HCT116 (cell line): Measurements from ENCODE around the gene NGEF. TPM values are rescaled to one million over a fixed set of nuclear protein-coding genes. Genes with fewer than 3 reads are reported as not detected.

Experiments
- ATAC-seq: fragments of 200-7000 bp; cut with Tn5 transposase; 2 replicates; pipeline ENCODE4 v1.9.1; 2020; ENCODE audit warnings: mild to moderate bottlenecking, moderate library complexity
- BruUV-seq: library from RNA; stranded (reverse); fragments of 400-500 nt; replicated peaks from 2 replicates; lab custom pipeline; 2021; lab: Mats Ljungman, UMichigan
- CTCF ChIA-PET: fragments of 300-600 bp; sonication (Branson Sonifier 250); formaldehyde crosslinking; loops from one replicate; lab custom pipeline; 2021; ENCODE audit warnings: antibody characterized with exemption; lab: Charles Lee
- POLR2A ChIA-PET: fragments of 300-600, 350-600 bp; sonication (Branson Sonifier 250); formaldehyde crosslinking; loops from one replicate; lab custom pipeline; 2021; ENCODE audit warnings: antibody characterized with exemption; lab: Charles Lee
- RAD21 ChIA-PET, 2 experiments: fragments of 300-600 bp; sonication (Branson Sonifier 250); formaldehyde crosslinking; loops; one replicate each; lab custom pipeline; 2023; ENCODE audit warnings: low total read pairs in 2 of 2; ENCODE audit not compliant: uncharacterized antibody in 2 of 2, unreplicated experiment in 2 of 2, low non-redundant PET in 1 of 2; lab: Charles Lee
- DNase-seq: peaks from one replicate; pipeline ENCODE4 v3.0.0-alpha.2; 2010; ENCODE audit warnings: low read depth, low spot score
- H2AFZ ChIP-seq: fragments of 200-600 bp; shearing (Covaris generic), sonication (generic); 2 replicates; pipeline ENCODE4 v1.6.1; 2017; ENCODE audit warnings: low read depth, mixed run types, mixed read lengths, antibody characterized with exemption, low read length; ENCODE audit not compliant: poor library complexity, severe bottlenecking
- H3K27ac ChIP-seq: 2 replicates; pipeline ENCODE4 v1.5.1; 2012; ENCODE audit warnings: low read depth, low read length
- H3K27me3 ChIP-seq: fragments of 200-600 bp; sonication (generic); 2 replicates; pipeline ENCODE4 v1.6.1; 2016; ENCODE audit warnings: mixed run types, low read length, mixed read lengths; ENCODE audit not compliant: insufficient read depth
- H3K36me3 ChIP-seq, 2 experiments: fragments of 200-500 bp in 1 of 2; fragments of 200-600 bp in 1 of 2; sonication (Bioruptor generic) in 1 of 2; sonication (generic) in 1 of 2; 2 replicates each; pipeline versions ENCODE4 v1.5.1 to v1.6.1; 2014 to 2016; ENCODE audit warnings: low read length in 2 of 2, inconsistent platforms in 1 of 2, mixed read lengths in 1 of 2, mixed run types in 1 of 2; ENCODE audit not compliant: insufficient read depth in 2 of 2, control insufficient read depth in 1 of 2
- H3K4me1 ChIP-seq, 2 experiments: fragments of 200-600 bp in 1 of 2; sonication (generic) in 1 of 2; 2 replicates each; pipeline versions ENCODE4 v1.5.1 to v1.6.1; 2012 to 2017; ENCODE audit warnings: low read length in 2 of 2, inconsistent platforms in 1 of 2, mild to moderate bottlenecking in 1 of 2, mixed read lengths in 1 of 2, mixed run types in 1 of 2, moderate library complexity in 1 of 2; ENCODE audit not compliant: insufficient read depth in 2 of 2, control insufficient read depth in 1 of 2
- H3K4me2 ChIP-seq: fragments of 200-600 bp; sonication (generic); 2 replicates; pipeline ENCODE4 v1.6.1; 2017; ENCODE audit warnings: mixed run types, low read length, mixed read lengths
- H3K4me3 ChIP-seq, 2 experiments: fragments of 200-600 bp in 1 of 2; sonication (generic) in 1 of 2; replicated peaks in 1 of 2; 2 replicates each; pipeline ENCODE4 v1.5.1; 2011 to 2016; ENCODE audit warnings: low read length in 2 of 2, control low read depth in 1 of 2, low read depth in 1 of 2, mild to moderate bottlenecking in 1 of 2, mixed read lengths in 1 of 2, mixed run types in 1 of 2
- H3K79me2 ChIP-seq: fragments of 200-600 bp; sonication (generic); 2 replicates; pipeline ENCODE4 v1.6.1; 2017; ENCODE audit warnings: mild to moderate bottlenecking, mixed run types, low read length, moderate library complexity, mixed read lengths; ENCODE audit not compliant: insufficient read depth
- H3K9ac ChIP-seq: fragments of 200-600 bp; sonication (generic); 2 replicates; pipeline ENCODE4 v1.6.1; 2016; ENCODE audit warnings: low read length, mixed read lengths
- H3K9me2 ChIP-seq: fragments of 200-600 bp; sonication (generic), shearing (Covaris generic); 2 replicates; pipeline ENCODE4 v1.6.1; 2017; ENCODE audit warnings: mixed run types, mild to moderate bottlenecking, moderate library complexity; ENCODE audit not compliant: insufficient read depth
- H3K9me3 ChIP-seq, 2 experiments: fragments of 200-500 bp in 1 of 2; fragments of 200-600 bp in 1 of 2; sonication (Bioruptor generic) in 1 of 2; sonication (generic) in 1 of 2; 2 replicates each; pipeline ENCODE4 v1.6.1; 2014 to 2017; ENCODE audit warnings: low read length in 2 of 2, mixed read lengths in 2 of 2, inconsistent platforms in 1 of 2, low read depth in 1 of 2, mild to moderate bottlenecking in 1 of 2, mixed run types in 1 of 2, moderate library complexity in 1 of 2; ENCODE audit not compliant: control insufficient read depth in 1 of 2, insufficient read depth in 1 of 2
- H4K20me1 ChIP-seq: fragments of 200-600 bp; sonication (generic), shearing (Covaris generic); 2 replicates; pipeline ENCODE4 v1.6.1; 2017; ENCODE audit warnings: mixed run types, mild to moderate bottlenecking, moderate library complexity; ENCODE audit not compliant: insufficient read depth
- CBX3 ChIP-seq: IDR thresholded peaks from 2 replicates; pipeline ENCODE4 v1.6.1; 2012; ENCODE audit warnings: low read depth
- CEBPB ChIP-seq: IDR thresholded peaks from 2 replicates; pipeline ENCODE4 v1.6.1; 2012; ENCODE audit warnings: low read depth
- EGR1 ChIP-seq: IDR thresholded peaks from 2 replicates; pipeline ENCODE4 v1.6.1; 2012; ENCODE audit warnings: low read depth
- ELF1 ChIP-seq: IDR thresholded peaks from 2 replicates; pipeline ENCODE4 v1.6.1; 2012; ENCODE audit warnings: low read depth, borderline replicate concordance
- EZH2 ChIP-seq: fragments of 200-600 bp; sonication (generic); IDR thresholded peaks from 2 replicates; pipeline ENCODE4 v1.6.1; 2017; ENCODE audit warnings: antibody characterized with exemption, mixed run types
- FOSL1 ChIP-seq: IDR thresholded peaks from 2 replicates; pipeline ENCODE4 v1.6.1; 2012; ENCODE audit warnings: low read depth
- JUND ChIP-seq: IDR thresholded peaks from 2 replicates; pipeline ENCODE4 v1.6.1; 2012
- POLR2A ChIP-seq: IDR thresholded peaks from 2 replicates; pipeline ENCODE4 v1.7.0; 2011; ENCODE audit warnings: borderline replicate concordance; ENCODE audit not compliant: insufficient read depth, insufficient read length; ENCODE audit errors: extremely low read depth
- POLR2AphosphoS5 ChIP-seq: IDR thresholded peaks from 2 replicates; pipeline ENCODE4 v1.6.1; 2011; ENCODE audit warnings: mild to moderate bottlenecking, low read depth, low read length, moderate library complexity
- RAD21 ChIP-seq: IDR thresholded peaks from 2 replicates; pipeline ENCODE4 v1.6.1; 2012; ENCODE audit warnings: low read depth, mild to moderate bottlenecking
- SIN3A ChIP-seq: IDR thresholded peaks from 2 replicates; pipeline ENCODE4 v1.6.1; 2012; ENCODE audit warnings: low read depth
- SP1 ChIP-seq: IDR thresholded peaks from 2 replicates; pipeline ENCODE4 v1.6.1; 2012; ENCODE audit warnings: low read depth
- SRF ChIP-seq: IDR thresholded peaks from 2 replicates; pipeline ENCODE4 v1.6.1; 2012; ENCODE audit warnings: low read depth
- TCF7L2 ChIP-seq: IDR thresholded peaks from 2 replicates; pipeline ENCODE4 v1.7.0; 2011; ENCODE audit warnings: borderline replicate concordance, inconsistent platforms; ENCODE audit not compliant: insufficient read depth, insufficient read length; ENCODE audit errors: extremely low read depth
- YY1 ChIP-seq: IDR thresholded peaks from 2 replicates; pipeline ENCODE4 v1.6.1; 2011; ENCODE audit warnings: low read length, low read depth, moderate library complexity, mild to moderate bottlenecking; ENCODE audit not compliant: insufficient replicate concordance; ENCODE audit errors: extremely low read depth
- ZFX ChIP-seq: fragments of 450-650 bp; IDR thresholded peaks from 2 replicates; pipeline ENCODE4 v1.6.1; 2017
- intact Hi-C: fragments of 100-400 bp; cut with micrococcal nuclease; formaldehyde crosslinking; loops from 2 replicates; pipeline ENCODE4 v1.10.0; 2022
- total RNA-seq: library from RNA; stranded (reverse); gene quantifications from one replicate; pipeline ENCODE4 v1.2.1, GENCODE V29; 2021; ENCODE audit not compliant: unreplicated experiment
- TF ChIP-seq, protein P1 (sequence below): IDR thresholded peaks from 2 replicates; pipeline ENCODE4 v1.6.1; 2012
- TF ChIP-seq, protein P2 (sequence below): IDR thresholded peaks from 2 replicates; pipeline ENCODE4 v1.6.1; 2012
- TF ChIP-seq, protein P3 (sequence below): IDR thresholded peaks from 2 replicates; pipeline ENCODE4 v1.6.1; 2011; ENCODE audit warnings: mild to moderate bottlenecking, low read length, moderate library complexity; ENCODE audit not compliant: insufficient replicate concordance; ENCODE audit errors: extremely low read depth

NGEF gene
- total RNA-seq, 1 experiment from 2014 or later = 12.6 TPM

DNA sequence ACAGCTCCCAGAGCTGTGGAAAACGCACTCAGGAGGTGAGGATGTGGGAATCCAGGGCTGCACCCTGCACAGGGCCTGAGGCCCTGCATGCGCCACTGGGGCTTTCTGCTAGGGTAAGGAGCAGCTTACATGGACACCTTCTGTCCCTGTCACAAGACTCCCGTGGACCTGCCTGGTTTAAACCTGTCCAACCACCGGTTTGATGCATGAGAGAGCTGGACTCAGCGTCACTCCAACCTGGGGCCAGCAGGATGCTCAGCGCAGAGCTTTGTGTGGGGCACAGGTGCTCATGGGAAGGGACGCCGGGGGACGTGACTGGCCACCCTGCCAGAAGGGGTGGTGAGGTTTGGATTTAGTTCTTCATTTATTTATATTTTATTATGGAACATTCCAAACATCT lies 118.8 kb downstream of the NGEF start:
- no peak for ATAC-seq
- POLR2A ChIA-PET = no interaction called here

DNA sequence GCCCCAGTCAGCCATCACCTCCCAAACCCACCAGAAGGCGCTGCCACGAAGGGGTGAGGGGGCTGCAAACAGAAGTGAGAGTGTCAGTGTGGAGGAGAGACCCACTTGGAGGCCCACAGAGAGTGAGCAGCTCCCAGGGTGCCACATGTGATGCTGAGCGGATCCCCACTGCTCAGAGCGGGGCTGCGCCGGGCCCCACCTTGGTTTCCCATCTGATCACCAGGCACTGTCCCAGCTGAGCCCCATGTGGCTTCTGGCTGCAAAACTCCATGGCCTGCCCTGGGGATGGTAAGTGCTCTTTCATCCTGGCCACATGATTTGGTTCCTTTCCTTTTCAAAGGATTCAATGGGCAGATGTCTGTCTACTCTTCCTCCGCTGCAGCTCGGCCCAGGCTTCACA lies 119.2 kb downstream of the NGEF start:
- Histone ChIP-seq H4K20me1 (no peaks in the 10 kb centered on the region), H3K9me3 (no peaks in the 10 kb centered on the region), H3K4me3 (no peak overlapping the region), H3K4me2 (no peak overlapping the region), H2AFZ (no peak overlapping the region), H3K27ac (no peak overlapping the region), H3K36me3 (no peaks in the 10 kb centered on the region), H3K9ac (no peak overlapping the region), H3K4me1 (peaks cover 15 to 39% of the 10 kb centered on the region in 2 experiments), H3K27me3 (no peaks in the 10 kb centered on the region), H3K9me2 (no peaks in the 10 kb centered on the region), H3K79me2 (no peaks in the 10 kb centered on the region)
- ATAC-seq = no peak
- RAD21 ChIA-PET = no interaction called here
- BruUV-seq = no TSS peak
- intact Hi-C loops = loop anchor here (5.0 kb wide), 1 partner anchor 93 kb away; no protein-coding TSS in a partner anchor
- DNase-seq = no peak
- POLR2A ChIA-PET = no interaction called here
- CTCF ChIA-PET = no interaction called here
- TF ChIP-seq YY1 (no peak), POLR2A (no peak), ZFX (no peak), POLR2AphosphoS5 (no peak), FOSL1 (no peak), CEBPB (no peak), SP1 (no peak), TCF7L2 (no peak), CBX3 (no peak), RAD21 (no peak), JUND (no peak), SRF (no peak), SIN3A (no peak), ELF1 (no peak)
- TF ChIP-seq, protein P1, sequence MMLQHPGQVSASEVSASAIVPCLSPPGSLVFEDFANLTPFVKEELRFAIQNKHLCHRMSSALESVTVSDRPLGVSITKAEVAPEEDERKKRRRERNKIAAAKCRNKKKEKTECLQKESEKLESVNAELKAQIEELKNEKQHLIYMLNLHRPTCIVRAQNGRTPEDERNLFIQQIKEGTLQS = no peak
- TF ChIP-seq, protein P2, sequence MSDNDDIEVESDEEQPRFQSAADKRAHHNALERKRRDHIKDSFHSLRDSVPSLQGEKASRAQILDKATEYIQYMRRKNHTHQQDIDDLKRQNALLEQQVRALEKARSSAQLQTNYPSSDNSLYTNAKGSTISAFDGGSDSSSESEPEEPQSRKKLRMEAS = no peak

More for the DNA sequence above, 118.8 kb downstream of the NGEF start:
- no peak overlapping the region for H3K4me3 ChIP-seq
- H3K4me2 ChIP-seq = no peak overlapping the region
- intact Hi-C loops = loop anchor here (5.0 kb wide), 1 partner anchor 93 kb away; no protein-coding TSS in a partner anchor
- H3K27ac ChIP-seq = no peak overlapping the region
- no peaks in the 10 kb centered on the region for H4K20me1 ChIP-seq
- RAD21 ChIA-PET = no interaction called here
- no peaks in the 10 kb centered on the region for H3K9me3 ChIP-seq
- peaks cover 15 to 39% of the 10 kb centered on the region in 2 experiments for H3K4me1 ChIP-seq
- no peaks in the 10 kb centered on the region for H3K27me3 ChIP-seq
- H2AFZ ChIP-seq = no peak overlapping the region
- TF ChIP-seq, protein P3, sequence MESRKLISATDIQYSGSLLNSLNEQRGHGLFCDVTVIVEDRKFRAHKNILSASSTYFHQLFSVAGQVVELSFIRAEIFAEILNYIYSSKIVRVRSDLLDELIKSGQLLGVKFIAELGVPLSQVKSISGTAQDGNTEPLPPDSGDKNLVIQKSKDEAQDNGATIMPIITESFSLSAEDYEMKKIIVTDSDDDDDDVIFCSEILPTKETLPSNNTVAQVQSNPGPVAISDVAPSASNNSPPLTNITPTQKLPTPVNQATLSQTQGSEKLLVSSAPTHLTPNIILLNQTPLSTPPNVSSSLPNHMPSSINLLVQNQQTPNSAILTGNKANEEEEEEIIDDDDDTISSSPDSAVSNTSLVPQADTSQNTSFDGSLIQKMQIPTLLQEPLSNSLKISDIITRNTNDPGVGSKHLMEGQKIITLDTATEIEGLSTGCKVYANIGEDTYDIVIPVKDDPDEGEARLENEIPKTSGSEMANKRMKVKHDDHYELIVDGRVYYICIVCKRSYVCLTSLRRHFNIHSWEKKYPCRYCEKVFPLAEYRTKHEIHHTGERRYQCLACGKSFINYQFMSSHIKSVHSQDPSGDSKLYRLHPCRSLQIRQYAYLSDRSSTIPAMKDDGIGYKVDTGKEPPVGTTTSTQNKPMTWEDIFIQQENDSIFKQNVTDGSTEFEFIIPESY = no peak
- TF ChIP-seq ZFX = no peak
- no peak for TF ChIP-seq POLR2A
- TF ChIP-seq EGR1 = no peak
- TF ChIP-seq EZH2 = no peak
- TF ChIP-seq SP1 = no peak
- no peak for TF ChIP-seq SIN3A
- DNase-seq = no peak
- no TSS peak for BruUV-seq
- no peaks in the 10 kb centered on the region for H3K9me2 ChIP-seq
- CTCF ChIA-PET = no interaction called here
- no peaks in the 10 kb centered on the region for H3K79me2 ChIP-seq
- no peak overlapping the region for H3K9ac ChIP-seq
- H3K36me3 ChIP-seq = no peaks in the 10 kb centered on the region
